ENCODE data around the gene SLC16A11.

DNA sequence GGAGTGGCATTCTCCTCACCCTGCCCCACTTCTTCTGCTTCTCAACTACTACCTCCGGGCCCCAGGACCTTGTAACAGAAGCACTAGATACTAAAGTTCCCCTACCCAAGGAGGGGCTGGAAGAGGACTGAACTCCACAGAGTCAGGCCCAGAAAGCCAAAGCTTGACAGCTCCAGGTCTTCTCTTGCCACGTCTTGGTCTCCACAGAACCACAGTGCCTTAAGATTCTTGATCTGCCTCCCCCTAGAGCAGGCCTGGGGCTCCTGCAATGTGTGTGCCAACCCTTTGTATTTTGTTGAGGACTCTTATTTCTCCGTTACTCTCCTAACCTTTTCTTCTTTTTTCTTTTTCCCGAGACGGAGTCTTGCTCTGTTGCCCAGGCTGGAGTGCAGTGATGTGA lies 4.1 kb downstream of the SLC16A11 start:
- TF ChIP-seq, protein P1, sequence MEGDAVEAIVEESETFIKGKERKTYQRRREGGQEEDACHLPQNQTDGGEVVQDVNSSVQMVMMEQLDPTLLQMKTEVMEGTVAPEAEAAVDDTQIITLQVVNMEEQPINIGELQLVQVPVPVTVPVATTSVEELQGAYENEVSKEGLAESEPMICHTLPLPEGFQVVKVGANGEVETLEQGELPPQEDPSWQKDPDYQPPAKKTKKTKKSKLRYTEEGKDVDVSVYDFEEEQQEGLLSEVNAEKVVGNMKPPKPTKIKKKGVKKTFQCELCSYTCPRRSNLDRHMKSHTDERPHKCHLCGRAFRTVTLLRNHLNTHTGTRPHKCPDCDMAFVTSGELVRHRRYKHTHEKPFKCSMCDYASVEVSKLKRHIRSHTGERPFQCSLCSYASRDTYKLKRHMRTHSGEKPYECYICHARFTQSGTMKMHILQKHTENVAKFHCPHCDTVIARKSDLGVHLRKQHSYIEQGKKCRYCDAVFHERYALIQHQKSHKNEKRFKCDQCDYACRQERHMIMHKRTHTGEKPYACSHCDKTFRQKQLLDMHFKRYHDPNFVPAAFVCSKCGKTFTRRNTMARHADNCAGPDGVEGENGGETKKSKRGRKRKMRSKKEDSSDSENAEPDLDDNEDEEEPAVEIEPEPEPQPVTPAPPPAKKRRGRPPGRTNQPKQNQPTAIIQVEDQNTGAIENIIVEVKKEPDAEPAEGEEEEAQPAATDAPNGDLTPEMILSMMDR (IDR thresholded peaks at IDR 0.05): no peak
- TF ChIP-seq POLR2A (IDR thresholded peaks at IDR 0.05) (no peak), POLR2AphosphoS5 (IDR thresholded peaks at IDR 0.05) (no peak), EP300 (IDR thresholded peaks at IDR 0.05) (no peak)

All from stomach (tissue), 4 donors.